Right lung (tissue), 5 donors: Measurements from ENCODE around the gene MSANTD2. TPM values are rescaled to one million over a fixed set of nuclear protein-coding genes. Genes with fewer than 3 reads are reported as not detected.
A peak's percentile ranks its signal among the peaks of the same experiment; 100 is the strongest.

ENCODE experiments used
- DNase-seq, 2 donors: peaks; one replicate each; pipeline ENCODE4 v3.0.0-alpha.2; 2013
- polyA plus RNA-seq, 5 donors: library from polyadenylated mRNA; unstranded; fragments of 120-200 nt; gene quantifications; one replicate each; pipeline versions ENCODE4 v1.2.1 to v1.2.3, GENCODE V29; 2013; ENCODE audit warnings: inconsistent platforms in 1 of 5, low replicate concordance in 1 of 5; ENCODE audit not compliant: insufficient read length in 5 of 5, insufficient read depth in 1 of 5

MSANTD2 gene
- polyA plus RNA-seq, 5 donors = 36.6 to 45.9 (median 40.7) TPM

DNA sequence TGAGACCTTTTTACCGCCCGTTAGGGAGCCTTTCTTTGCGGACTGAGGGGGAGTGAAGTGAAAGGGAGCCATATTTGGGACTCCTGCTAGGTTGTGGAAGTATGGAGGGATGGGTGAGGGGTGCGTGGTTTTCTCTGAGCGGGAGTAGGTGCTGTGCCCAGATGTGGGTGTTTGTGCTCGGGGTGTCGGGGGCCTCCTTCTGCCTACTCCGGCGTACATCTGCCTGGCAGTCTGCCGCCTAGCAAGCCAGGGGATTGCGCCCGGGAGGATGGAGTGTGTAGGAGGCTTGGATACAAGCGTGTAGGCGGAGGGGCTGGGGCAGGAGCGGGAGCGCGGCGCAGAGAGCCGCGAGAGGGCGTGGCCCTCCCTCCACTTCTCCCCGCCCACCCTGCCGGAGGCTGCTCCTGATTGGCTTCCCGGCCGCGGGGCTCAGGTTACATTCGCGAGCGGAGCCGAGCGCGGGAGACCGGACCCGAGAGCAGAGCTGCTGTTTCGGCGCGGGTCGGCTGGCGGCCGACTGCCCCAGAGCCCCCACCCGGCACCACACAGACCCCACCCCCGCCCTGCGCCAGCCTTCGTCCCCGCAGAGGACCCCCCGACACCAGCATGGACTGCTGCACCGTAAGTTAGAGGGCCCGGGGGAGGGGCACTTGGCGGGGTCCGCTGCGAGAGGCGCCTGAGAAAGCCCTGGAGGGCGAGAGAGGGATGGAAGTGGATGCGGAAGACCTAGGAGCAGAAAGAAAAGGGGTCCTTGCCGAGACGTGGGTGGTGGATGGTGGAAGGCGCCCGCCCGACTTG is 60.5 kb downstream of the MSANTD2 start, which contains the start of gene NRGN:
NRGN (plus strand) TSS at position 464 of the 798 bp plus-strand sequence; CDS start at position 607, 143 bp downstream.
- DNase-seq = peak; percentile 88 to 91

DNA sequence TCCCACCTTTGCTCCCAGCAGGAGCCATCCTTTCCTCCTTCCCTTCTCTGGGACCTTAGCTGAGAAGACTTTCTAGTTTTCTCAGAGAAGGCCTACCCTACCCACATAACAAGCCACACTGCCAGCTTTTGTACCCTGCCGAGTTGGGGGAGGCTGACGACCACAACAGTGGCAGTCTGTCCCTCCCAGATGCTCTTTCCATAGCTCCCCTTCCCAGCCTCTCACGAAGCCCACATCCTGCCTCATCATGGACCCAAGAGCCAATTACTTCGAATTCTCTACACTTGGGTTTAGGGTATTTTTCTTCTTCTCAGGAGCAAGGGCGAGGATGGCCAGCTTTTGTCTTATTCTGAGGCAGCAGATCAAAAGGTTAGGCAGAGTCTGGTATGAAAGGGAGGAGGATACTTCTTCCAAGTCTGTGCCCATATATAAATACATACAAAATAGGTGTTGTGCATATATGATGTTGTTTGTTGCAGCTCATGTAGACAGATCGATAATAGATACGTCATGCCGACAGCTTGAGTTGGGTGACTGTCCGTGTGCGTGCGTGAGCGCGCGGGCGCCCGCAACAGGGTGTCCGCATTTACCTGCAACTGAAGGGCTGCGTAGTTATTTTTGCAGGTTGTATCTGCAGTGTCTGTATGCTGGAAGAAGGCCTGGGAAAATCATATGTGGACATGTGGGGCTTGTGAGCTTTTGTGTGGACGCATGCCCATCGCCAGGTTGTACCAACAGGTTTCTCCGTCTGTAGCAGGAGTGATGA is 61.3 kb downstream of the MSANTD2 start:
- DNase-seq = no peak

DNA sequence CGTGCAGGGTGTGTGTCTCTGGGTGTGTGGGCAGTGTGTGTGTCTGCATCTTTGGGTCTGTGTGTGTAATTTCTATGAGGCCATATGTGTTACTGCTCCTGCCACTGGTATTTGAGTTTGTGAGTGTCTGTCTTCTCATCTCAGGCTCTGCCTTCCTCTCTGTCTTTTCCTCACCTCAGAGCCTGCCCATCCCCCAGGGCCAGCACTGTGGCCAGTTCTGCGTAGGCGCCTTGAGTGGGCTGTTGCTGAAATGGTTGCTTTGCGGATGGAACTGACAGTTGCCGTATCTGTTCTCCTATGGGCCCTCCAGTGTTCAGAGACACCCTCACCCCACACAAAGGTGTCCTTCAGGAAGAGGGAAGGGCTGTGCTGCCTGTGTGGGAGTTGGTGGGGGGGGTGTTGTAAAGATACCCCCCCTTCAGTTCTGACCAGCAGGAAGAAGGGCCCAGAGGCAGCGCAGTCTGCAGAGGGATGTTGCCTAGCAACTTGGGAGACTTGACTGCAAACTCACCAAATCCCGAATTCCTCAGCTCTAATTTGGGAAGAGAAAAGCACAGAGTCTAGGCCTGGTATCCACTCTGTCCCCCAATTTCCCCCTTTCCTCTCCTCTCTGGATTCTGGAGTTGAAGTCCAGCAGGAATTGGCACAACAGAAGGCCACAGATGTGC is 62.4 kb downstream of the MSANTD2 start:
- DNase-seq = no peak

- no peak for DNase-seq
Measured at GRCh38 chr11:124736736-124737135, 63.5 kb downstream of the MSANTD2 start.

GRCh38 chr11:124732230-124732629 is 68.0 kb downstream of the MSANTD2 start:
- no peak for DNase-seq

GRCh38 chr11:124729571-124729970 is 70.6 kb downstream of the MSANTD2 start:
- DNase-seq = no peak

DNA sequence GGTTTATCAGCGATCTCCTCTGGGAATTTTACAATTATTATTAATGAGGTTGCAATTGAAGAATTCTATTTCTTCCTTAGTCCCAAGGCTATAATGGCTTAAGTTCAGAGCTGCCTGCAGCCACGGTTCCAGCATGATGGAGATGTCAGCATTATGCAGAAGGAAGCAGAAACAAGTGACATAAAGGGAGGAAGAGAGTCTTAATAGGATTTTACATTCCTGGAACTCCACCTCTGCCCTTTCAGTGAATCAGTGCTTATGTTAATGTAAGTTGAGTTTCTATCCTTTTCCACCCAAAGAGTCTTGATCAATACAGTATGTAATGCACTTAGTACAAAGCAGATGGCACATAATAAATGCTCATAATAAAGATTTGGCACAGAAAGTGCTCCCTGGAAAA is 72.1 kb downstream of the MSANTD2 start:
- no peak for DNase-seq

GRCh38 chr11:124727474-124727873 is 72.7 kb downstream of the MSANTD2 start:
- no peak for DNase-seq

GRCh38 chr11:124725719-124726105 is 74.5 kb downstream of the MSANTD2 start:
- no peak for DNase-seq

DNA sequence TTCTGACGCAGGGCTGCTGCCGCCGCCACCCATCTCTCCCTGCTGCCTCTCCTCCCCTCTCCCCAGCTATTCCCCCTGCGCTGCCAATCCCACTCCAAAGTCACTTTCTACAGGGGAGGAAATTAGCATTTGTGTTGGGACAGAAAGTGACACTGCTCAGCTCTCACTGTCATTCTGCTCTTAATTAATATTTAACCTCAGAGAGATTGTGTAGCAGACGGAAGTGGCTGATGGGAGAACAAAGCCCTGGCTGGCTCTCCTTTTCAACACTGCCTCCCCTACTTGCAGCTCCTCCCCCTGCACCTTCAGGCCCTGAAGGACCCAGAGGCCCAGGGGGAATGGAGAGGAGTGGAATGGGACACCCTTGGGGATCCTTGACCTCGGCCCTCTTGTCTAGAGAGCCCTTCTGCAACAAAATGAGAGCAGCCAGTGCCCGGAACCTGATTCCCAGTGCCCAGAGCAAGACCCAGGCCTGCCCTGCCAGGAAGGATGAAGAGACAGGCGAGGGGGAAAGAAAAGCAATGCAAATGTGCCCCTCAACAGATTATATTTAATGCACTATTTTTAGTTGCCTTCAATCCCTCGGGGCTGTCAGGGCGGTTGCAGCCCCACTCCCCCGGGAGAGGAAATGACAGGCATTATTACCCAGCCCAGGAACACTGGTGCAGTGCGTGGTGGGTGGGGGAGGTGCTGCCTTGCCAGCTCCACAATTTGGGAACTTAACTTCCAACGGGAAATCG is 75.1 kb downstream of the MSANTD2 start:
- DNase-seq = peak in 1 of 2 donors; percentile 60

- DNase-seq = no peak
Measured at GRCh38 chr11:124722176-124722575, 78.0 kb downstream of the MSANTD2 start.

DNA sequence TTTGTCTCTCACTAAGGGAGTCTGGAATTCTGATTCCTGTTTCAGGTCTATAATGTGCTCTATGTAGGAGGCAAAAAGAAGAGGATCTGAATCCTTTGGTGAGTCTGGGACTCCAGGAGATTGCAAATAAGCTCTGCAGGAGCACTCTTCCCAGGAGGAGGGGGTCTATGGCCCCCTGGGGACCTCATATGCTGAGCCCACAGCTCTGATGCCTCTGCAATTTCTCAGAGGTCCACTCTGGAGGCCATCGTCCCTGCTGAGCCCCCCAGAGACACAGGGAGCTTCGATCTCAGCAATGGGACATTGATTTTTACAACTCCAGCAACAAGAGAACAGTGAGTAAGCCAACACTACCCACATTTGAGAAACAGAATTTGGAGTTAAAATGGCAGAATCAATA is 80.7 kb downstream of the MSANTD2 start:
- no peak for DNase-seq

GRCh38 chr11:124718801-124719200 is 81.4 kb downstream of the MSANTD2 start:
- no peak for DNase-seq

- DNase-seq = peak in 1 of 2 donors; percentile 32
Measured at GRCh38 chr11:124717786-124718651, 82.2 kb downstream of the MSANTD2 start.

DNA sequence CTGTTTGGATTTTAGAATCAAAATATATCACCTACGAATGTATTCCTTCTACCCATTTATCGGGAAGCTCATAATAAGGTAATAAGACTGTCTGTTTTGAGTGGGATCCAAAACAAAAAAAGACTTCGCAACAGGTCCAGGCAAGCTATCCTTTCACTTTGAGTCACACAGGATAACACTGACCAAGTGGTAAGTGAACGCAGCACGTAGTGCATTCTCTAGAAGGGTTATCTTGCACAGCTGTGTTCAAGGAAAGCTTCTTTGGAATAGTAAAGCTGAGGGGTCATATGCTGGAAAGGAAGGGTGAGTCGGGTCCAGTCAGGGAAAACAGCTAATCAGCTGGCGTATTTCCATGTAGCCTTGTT is 82.8 kb downstream of the MSANTD2 start:
- peak in 1 of 2 donors; percentile 14 for DNase-seq

GRCh38 chr11:124716591-124716990 is 83.6 kb downstream of the MSANTD2 start:
- no peak for DNase-seq
